ENCODE measurements around the gene TMPO.

DNA sequence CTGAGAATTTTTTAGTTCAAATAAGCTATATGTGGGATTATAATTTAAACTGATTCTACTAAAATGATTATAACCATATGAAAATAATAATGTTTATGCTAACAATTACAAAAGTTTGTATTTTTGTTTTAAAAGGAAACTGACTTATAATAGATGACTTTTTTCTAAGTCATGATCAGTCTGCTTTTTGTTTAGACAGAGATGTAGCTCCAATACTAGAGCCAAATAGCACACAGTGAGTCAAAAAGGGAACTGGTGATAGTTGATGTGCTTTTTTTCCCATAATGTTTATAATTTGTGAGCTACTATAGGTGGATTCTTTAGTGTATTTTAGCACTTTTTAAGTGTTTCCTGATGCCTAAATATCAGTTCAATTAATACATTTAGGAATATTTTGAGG, 28.3 kb downstream of the TMPO start:
- TF ChIP-seq, protein P1, sequence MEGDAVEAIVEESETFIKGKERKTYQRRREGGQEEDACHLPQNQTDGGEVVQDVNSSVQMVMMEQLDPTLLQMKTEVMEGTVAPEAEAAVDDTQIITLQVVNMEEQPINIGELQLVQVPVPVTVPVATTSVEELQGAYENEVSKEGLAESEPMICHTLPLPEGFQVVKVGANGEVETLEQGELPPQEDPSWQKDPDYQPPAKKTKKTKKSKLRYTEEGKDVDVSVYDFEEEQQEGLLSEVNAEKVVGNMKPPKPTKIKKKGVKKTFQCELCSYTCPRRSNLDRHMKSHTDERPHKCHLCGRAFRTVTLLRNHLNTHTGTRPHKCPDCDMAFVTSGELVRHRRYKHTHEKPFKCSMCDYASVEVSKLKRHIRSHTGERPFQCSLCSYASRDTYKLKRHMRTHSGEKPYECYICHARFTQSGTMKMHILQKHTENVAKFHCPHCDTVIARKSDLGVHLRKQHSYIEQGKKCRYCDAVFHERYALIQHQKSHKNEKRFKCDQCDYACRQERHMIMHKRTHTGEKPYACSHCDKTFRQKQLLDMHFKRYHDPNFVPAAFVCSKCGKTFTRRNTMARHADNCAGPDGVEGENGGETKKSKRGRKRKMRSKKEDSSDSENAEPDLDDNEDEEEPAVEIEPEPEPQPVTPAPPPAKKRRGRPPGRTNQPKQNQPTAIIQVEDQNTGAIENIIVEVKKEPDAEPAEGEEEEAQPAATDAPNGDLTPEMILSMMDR (IDR thresholded peaks at IDR 0.05; ENCODE audit: low read depth, low read length, missing input control): no peak
- TF ChIP-seq GABPA (IDR thresholded peaks at IDR 0.05 in 1 of 2, conservative IDR thresholded peaks at IDR 0.05 in 1 of 2): no peak
- TF ChIP-seq, protein P2, sequence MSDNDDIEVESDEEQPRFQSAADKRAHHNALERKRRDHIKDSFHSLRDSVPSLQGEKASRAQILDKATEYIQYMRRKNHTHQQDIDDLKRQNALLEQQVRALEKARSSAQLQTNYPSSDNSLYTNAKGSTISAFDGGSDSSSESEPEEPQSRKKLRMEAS (IDR thresholded peaks at IDR 0.05): no peak
- TF ChIP-seq, protein P3, sequence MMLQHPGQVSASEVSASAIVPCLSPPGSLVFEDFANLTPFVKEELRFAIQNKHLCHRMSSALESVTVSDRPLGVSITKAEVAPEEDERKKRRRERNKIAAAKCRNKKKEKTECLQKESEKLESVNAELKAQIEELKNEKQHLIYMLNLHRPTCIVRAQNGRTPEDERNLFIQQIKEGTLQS (IDR thresholded peaks at IDR 0.05): no peak
- no peak for TF ChIP-seq TAF1 (conservative IDR thresholded peaks at IDR 0.05)
- TF ChIP-seq, protein P4, sequence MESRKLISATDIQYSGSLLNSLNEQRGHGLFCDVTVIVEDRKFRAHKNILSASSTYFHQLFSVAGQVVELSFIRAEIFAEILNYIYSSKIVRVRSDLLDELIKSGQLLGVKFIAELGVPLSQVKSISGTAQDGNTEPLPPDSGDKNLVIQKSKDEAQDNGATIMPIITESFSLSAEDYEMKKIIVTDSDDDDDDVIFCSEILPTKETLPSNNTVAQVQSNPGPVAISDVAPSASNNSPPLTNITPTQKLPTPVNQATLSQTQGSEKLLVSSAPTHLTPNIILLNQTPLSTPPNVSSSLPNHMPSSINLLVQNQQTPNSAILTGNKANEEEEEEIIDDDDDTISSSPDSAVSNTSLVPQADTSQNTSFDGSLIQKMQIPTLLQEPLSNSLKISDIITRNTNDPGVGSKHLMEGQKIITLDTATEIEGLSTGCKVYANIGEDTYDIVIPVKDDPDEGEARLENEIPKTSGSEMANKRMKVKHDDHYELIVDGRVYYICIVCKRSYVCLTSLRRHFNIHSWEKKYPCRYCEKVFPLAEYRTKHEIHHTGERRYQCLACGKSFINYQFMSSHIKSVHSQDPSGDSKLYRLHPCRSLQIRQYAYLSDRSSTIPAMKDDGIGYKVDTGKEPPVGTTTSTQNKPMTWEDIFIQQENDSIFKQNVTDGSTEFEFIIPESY (IDR thresholded peaks at IDR 0.05): no peak
- TF ChIP-seq RXRA (IDR thresholded peaks at IDR 0.05): no peak
- TF ChIP-seq, protein P5, sequence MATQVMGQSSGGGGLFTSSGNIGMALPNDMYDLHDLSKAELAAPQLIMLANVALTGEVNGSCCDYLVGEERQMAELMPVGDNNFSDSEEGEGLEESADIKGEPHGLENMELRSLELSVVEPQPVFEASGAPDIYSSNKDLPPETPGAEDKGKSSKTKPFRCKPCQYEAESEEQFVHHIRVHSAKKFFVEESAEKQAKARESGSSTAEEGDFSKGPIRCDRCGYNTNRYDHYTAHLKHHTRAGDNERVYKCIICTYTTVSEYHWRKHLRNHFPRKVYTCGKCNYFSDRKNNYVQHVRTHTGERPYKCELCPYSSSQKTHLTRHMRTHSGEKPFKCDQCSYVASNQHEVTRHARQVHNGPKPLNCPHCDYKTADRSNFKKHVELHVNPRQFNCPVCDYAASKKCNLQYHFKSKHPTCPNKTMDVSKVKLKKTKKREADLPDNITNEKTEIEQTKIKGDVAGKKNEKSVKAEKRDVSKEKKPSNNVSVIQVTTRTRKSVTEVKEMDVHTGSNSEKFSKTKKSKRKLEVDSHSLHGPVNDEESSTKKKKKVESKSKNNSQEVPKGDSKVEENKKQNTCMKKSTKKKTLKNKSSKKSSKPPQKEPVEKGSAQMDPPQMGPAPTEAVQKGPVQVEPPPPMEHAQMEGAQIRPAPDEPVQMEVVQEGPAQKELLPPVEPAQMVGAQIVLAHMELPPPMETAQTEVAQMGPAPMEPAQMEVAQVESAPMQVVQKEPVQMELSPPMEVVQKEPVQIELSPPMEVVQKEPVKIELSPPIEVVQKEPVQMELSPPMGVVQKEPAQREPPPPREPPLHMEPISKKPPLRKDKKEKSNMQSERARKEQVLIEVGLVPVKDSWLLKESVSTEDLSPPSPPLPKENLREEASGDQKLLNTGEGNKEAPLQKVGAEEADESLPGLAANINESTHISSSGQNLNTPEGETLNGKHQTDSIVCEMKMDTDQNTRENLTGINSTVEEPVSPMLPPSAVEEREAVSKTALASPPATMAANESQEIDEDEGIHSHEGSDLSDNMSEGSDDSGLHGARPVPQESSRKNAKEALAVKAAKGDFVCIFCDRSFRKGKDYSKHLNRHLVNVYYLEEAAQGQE (IDR thresholded peaks at IDR 0.05): no peak
